Lower leg skin (tissue), 3 donors: ENCODE results near the gene GADL1.

Source experiments
- POLR2A ChIP-seq, 2 donors: fragments of 450-650 bp; IDR thresholded peaks; one replicate each; pipeline ENCODE4 v1.6.1; 2016 to 2017; ENCODE audit warnings: antibody characterized with exemption in 2 of 2, mild to moderate bottlenecking in 1 of 2, moderate library complexity in 1 of 2
- TF ChIP-seq, protein P1 (sequence below), 3 donors: fragments of 450-650 bp; IDR thresholded peaks; one replicate each; pipeline ENCODE4 v1.5.1; 2016; ENCODE audit warnings: antibody characterized with exemption in 3 of 3, mild to moderate bottlenecking in 3 of 3, moderate library complexity in 2 of 3

- no peak for TF ChIP-seq POLR2A (IDR thresholded peaks at IDR 0.05)
- TF ChIP-seq, protein P1, sequence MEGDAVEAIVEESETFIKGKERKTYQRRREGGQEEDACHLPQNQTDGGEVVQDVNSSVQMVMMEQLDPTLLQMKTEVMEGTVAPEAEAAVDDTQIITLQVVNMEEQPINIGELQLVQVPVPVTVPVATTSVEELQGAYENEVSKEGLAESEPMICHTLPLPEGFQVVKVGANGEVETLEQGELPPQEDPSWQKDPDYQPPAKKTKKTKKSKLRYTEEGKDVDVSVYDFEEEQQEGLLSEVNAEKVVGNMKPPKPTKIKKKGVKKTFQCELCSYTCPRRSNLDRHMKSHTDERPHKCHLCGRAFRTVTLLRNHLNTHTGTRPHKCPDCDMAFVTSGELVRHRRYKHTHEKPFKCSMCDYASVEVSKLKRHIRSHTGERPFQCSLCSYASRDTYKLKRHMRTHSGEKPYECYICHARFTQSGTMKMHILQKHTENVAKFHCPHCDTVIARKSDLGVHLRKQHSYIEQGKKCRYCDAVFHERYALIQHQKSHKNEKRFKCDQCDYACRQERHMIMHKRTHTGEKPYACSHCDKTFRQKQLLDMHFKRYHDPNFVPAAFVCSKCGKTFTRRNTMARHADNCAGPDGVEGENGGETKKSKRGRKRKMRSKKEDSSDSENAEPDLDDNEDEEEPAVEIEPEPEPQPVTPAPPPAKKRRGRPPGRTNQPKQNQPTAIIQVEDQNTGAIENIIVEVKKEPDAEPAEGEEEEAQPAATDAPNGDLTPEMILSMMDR (IDR thresholded peaks at IDR 0.05), result no peak
Observed at GRCh38 chr3:30875505-30875904, 19.0 kb downstream of the GADL1 start.
